ENCODE results near the gene AKR1B1.

AKR1B1 gene

DNA sequence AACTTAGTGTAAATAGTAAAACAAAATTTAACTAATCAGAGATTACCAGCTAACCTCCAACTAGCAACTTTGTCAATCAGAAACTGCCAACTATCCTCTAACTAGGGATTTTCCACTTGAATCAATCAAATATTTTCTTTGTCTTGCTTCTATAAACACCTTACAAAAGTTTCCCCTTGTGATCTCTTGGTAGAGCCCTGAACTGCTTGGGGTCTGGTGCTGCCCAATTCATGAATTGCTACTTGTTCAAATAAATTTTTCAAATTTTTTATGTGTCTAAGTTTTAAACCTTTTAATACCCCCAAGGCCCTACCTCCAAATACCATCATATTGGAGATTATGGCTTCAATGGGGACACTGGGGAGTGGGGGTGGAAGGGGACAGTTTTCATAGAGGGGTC, 24.0 kb upstream of the AKR1B1 start:
- Histone ChIP-seq H3K9me3 (ENCODE audit: severe bottlenecking) (no peaks in the 10 kb centered on the region), H3K36me3 (no peaks in the 10 kb centered on the region), H3K4me3 (ENCODE audit: low read depth, low read length) (no peak overlapping the region), H3K27me3 (ENCODE audit: insufficient read depth, low read depth, severe bottlenecking) (no peaks in the 10 kb centered on the region), H3K27ac (no peak overlapping the region)
- TF ChIP-seq, protein P1, sequence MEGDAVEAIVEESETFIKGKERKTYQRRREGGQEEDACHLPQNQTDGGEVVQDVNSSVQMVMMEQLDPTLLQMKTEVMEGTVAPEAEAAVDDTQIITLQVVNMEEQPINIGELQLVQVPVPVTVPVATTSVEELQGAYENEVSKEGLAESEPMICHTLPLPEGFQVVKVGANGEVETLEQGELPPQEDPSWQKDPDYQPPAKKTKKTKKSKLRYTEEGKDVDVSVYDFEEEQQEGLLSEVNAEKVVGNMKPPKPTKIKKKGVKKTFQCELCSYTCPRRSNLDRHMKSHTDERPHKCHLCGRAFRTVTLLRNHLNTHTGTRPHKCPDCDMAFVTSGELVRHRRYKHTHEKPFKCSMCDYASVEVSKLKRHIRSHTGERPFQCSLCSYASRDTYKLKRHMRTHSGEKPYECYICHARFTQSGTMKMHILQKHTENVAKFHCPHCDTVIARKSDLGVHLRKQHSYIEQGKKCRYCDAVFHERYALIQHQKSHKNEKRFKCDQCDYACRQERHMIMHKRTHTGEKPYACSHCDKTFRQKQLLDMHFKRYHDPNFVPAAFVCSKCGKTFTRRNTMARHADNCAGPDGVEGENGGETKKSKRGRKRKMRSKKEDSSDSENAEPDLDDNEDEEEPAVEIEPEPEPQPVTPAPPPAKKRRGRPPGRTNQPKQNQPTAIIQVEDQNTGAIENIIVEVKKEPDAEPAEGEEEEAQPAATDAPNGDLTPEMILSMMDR (IDR thresholded peaks at IDR 0.05; ENCODE audit: low read depth, low read length), result no peak
- DNase-seq, result no peak

DNA sequence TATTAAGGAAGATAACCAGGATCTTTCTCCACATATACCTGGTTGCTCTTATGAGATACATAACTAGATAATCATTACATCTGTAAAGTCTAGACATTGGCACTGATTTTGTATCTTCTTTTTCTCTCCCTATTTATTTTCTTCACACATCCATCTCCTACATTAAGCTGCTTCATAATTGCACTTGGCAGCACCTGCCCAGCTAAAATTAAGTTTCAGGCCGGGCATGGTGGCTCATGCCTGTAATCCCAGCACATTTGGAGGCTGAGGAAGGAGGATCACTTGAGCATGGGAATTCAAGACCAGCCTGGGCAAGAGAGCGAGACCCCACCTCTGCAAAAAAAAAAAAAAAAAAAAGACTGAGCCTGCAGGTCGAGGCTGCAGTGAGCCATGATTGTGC, 22.3 kb upstream of the AKR1B1 start:
- Histone ChIP-seq H3K27ac (no peak overlapping the region), H3K36me3 (no peaks in the 10 kb centered on the region), H3K9me3 (ENCODE audit: severe bottlenecking) (no peaks in the 10 kb centered on the region), H3K27me3 (ENCODE audit: insufficient read depth, low read depth, severe bottlenecking) (no peaks in the 10 kb centered on the region), H3K4me3 (ENCODE audit: low read depth, low read length) (no peak overlapping the region)
- TF ChIP-seq, protein P1 (IDR thresholded peaks at IDR 0.05; ENCODE audit: low read depth, low read length), result no peak
- no peak for DNase-seq

DNA sequence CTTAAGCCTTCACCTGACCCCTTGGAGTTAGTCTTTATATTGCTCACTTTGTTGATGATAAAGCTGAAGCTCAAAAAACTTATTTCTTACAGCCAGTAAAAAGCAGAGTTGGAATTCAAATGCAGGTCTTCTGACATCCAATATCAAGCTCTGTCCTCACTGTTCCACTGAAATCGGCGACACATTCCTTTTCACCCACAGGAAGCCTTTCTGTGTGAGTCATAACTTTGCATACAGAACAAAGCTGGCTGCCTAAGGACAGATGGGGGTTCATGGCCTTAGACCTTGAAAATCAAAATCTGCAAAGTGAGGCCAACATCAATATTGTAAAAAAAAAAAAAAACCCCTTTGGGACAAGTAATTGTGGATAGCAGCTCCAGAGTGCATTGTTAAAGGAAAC, 21.8 kb upstream of the AKR1B1 start:
- H3K27ac ChIP-seq, result no peak overlapping the region
- no peaks in the 10 kb centered on the region for H3K27me3 ChIP-seq (ENCODE audit: insufficient read depth, low read depth, severe bottlenecking)
- no peaks in the 10 kb centered on the region for H3K36me3 ChIP-seq
- no peaks in the 10 kb centered on the region for H3K9me3 ChIP-seq (ENCODE audit: severe bottlenecking)
- TF ChIP-seq, protein P1 (IDR thresholded peaks at IDR 0.05; ENCODE audit: low read depth, low read length), result no peak
- H3K4me3 ChIP-seq (ENCODE audit: low read depth, low read length), result no peak overlapping the region
- DNase-seq, result no peak

DNA sequence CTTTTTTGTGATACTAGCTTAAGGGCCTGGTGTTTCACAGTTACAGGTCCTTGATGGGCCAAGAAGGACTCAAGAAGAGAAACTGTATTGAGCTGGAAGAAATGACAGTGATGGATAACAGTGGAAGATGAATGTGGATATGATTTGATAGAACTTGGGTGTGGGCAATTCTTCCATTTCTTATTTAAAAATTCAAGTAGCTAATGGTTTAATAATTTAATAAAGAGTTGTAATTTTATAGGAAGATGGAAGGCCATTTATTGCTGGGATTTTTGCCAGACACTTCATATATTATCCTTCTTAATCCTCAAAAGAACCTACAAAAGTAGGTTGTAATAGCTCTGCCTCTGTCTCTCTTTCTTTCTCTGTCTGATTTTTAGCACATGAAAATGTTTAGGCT, 21.3 kb upstream of the AKR1B1 start:
- Histone ChIP-seq H3K27me3 (ENCODE audit: insufficient read depth, low read depth, severe bottlenecking) (no peaks in the 10 kb centered on the region), H3K27ac (no peak overlapping the region), H3K4me3 (ENCODE audit: low read depth, low read length) (no peak overlapping the region), H3K36me3 (no peaks in the 10 kb centered on the region), H3K9me3 (ENCODE audit: severe bottlenecking) (no peaks in the 10 kb centered on the region)
- TF ChIP-seq, protein P1 (IDR thresholded peaks at IDR 0.05; ENCODE audit: low read depth, low read length), result no peak
- DNase-seq, result no peak

DNA sequence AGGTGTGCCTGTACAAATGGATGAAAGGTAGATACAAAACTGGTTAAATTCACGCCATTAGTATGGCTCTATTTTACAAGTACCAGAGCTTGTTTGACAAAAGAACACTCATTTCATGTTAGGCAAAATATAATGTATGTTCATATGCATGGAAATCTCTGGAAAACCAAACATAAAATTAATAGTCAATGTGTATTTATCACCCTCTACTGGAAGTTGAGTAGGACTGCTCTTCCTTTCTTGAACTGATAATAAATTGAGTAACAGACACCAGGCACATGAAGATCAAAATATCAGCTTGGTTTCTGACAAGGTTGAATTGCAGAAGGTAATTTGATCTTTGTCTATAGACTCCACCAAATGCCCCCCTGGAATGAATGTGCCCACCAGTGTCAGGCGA, 19.8 kb upstream of the AKR1B1 start:
- DNase-seq, result no peak
- Histone ChIP-seq H3K27me3 (ENCODE audit: insufficient read depth, low read depth, severe bottlenecking) (no peaks in the 10 kb centered on the region), H3K27ac (no peak overlapping the region), H3K9me3 (ENCODE audit: severe bottlenecking) (no peaks in the 10 kb centered on the region), H3K4me3 (ENCODE audit: low read depth, low read length) (no peak overlapping the region), H3K36me3 (no peaks in the 10 kb centered on the region)
- TF ChIP-seq, protein P1 (IDR thresholded peaks at IDR 0.05; ENCODE audit: low read depth, low read length), result no peak

DNA sequence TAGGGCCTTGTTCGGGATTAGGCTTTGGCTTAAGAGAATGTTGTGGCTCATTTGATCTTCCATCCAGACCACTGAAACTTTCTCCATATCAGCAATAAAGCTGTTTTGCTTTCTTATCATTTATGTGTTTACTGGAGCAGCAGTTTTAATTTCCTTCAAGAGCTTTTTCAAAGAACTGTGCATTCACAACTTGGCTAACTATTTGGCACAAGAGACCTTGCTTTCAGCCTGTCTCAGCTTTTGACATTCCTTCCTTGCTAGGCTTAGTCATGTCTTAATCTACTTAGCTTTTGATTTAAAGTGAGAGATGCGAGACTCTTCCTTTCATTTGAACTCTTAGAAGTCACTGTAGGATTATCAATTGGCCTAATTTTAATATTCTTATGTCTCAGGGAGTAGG, 19.1 kb upstream of the AKR1B1 start:
- no peaks in the 10 kb centered on the region for H3K9me3 ChIP-seq (ENCODE audit: severe bottlenecking)
- TF ChIP-seq, protein P1 (IDR thresholded peaks at IDR 0.05; ENCODE audit: low read depth, low read length), result no peak
- H3K27ac ChIP-seq, result no peak overlapping the region
- H3K27me3 ChIP-seq (ENCODE audit: insufficient read depth, low read depth, severe bottlenecking), result no peaks in the 10 kb centered on the region
- DNase-seq, result no peak
- no peak overlapping the region for H3K4me3 ChIP-seq (ENCODE audit: low read depth, low read length)
- no peaks in the 10 kb centered on the region for H3K36me3 ChIP-seq
